Suprapubic skin (tissue), 4 donors: Measurements from ENCODE around the gene SLF2. TPM values are rescaled to one million over a fixed set of nuclear protein-coding genes. Genes with fewer than 3 reads are reported as not detected.

Experiments used
- DNase-seq, 2 donors: peaks; one replicate each; pipeline ENCODE4 v3.0.0-alpha.2; 2019; ENCODE audit warnings: low spot score in 2 of 2
- H3K27ac ChIP-seq: fragments of 200-600 bp; sonication (generic); one replicate; pipeline ENCODE4 v1.5.1; 2019
- H3K27me3 ChIP-seq: fragments of 200-600 bp; sonication (generic); one replicate; pipeline ENCODE4 v1.5.1; 2019
- H3K36me3 ChIP-seq: fragments of 200-600 bp; sonication (generic); one replicate; pipeline ENCODE4 v1.5.1; 2019
- H3K4me1 ChIP-seq: fragments of 200-600 bp; sonication (generic); one replicate; pipeline ENCODE4 v1.5.1; 2019
- H3K4me3 ChIP-seq: fragments of 200-600 bp; sonication (generic); one replicate; pipeline ENCODE4 v1.5.1; 2019; ENCODE audit warnings: mild to moderate bottlenecking
- H3K9me3 ChIP-seq: fragments of 200-600 bp; sonication (generic); one replicate; pipeline ENCODE4 v1.5.1; 2019
- CTCF ChIP-seq, 2 donors: fragments of 200-600 bp in 1 of 2; fragments of 450-650 bp in 1 of 2; sonication (generic) in 1 of 2; IDR thresholded peaks; one replicate each; pipeline ENCODE4 v1.5.1; 2016 to 2019; ENCODE audit warnings: antibody characterized with exemption in 2 of 2, mild to moderate bottlenecking in 1 of 2, moderate library complexity in 1 of 2
- EP300 ChIP-seq: sonication (generic); formaldehyde crosslinking; IDR thresholded peaks from one replicate; pipeline ENCODE4 v1.6.1; 2017; ENCODE audit warnings: antibody characterized with exemption
- POLR2A ChIP-seq, 2 donors: fragments of 450-650 bp; IDR thresholded peaks; one replicate each; pipeline ENCODE4 v1.6.1; 2017; ENCODE audit warnings: antibody characterized with exemption in 2 of 2, mild to moderate bottlenecking in 2 of 2, moderate library complexity in 2 of 2
- WGBS: methylation state at CpG from one replicate; pipeline ENCODE4 v1.1.5; 2018; 5-methylcytosine and 5-hydroxymethylcytosine counted together
- total RNA-seq, 4 donors: library from RNA; depleted of rRNA; stranded (reverse); fragments of >200 nt; gene quantifications; one replicate each; pipeline ENCODE4 v1.1.0, GENCODE V29; 2016

The SLF2 gene
- total RNA-seq, 4 donors from 2014 or later, result 11.6 to 41.4 (median 15.6) TPM

- DNase-seq, result no peak
- TF ChIP-seq POLR2A (IDR thresholded peaks at IDR 0.05), result no peak
- no peak for TF ChIP-seq EP300
- H3K27ac ChIP-seq, result no peak overlapping the region
Observed at GRCh38 chr10:101013365-101013825, 100.6 kb downstream of the SLF2 start.

GRCh38 chr10:101014230-101014884, 101.6 kb downstream of the SLF2 start:
- peak; percentile 88 to 91 for TF ChIP-seq CTCF (IDR thresholded peaks at IDR 0.05)
- no peak for TF ChIP-seq EP300
- WGBS, result 24% methylated on average over 7 of the region's 11 CpGs
- Histone ChIP-seq H3K27ac (no peak overlapping the region), H3K4me1 (peaks cover 32% of the 10 kb centered on the region), H3K27me3 (peaks cover 10% of the 10 kb centered on the region), H3K9me3 (no peaks in the 10 kb centered on the region), H3K36me3 (no peaks in the 10 kb centered on the region), H3K4me3 (no peak overlapping the region)
- DNase-seq, result peak; percentile 89 to 90

More at GRCh38 chr10:101013365-101013825, 100.6 kb downstream of the SLF2 start:
- WGBS, result 28% methylated on average over 9 of the region's 9 CpGs
- Histone ChIP-seq H3K4me3 (no peak overlapping the region), H3K36me3 (no peaks in the 10 kb centered on the region), H3K27me3 (peaks cover 6% of the 10 kb centered on the region), H3K9me3 (no peaks in the 10 kb centered on the region), H3K4me1 (peaks cover 29% of the 10 kb centered on the region)

Other genes starting within 250 kb of the SLF2 start
- not detected for gene PAX2, start 167.4 kb upstream of the SLF2 start, total RNA-seq
- gene SEMA4G, start 56.5 kb downstream of the SLF2 start, total RNA-seq, result 10 to 100 TPM; 19.2 to 36.3 (median 30.1) TPM
- 10 to 100 TPM; 54.2 to 89.1 (median 62.7) TPM for gene MRPL43, start 74.5 kb downstream of the SLF2 start, total RNA-seq
- gene TWNK, start 74.6 kb downstream of the SLF2 start, total RNA-seq, result 1 to 10 TPM; 7.6 to 9.0 (median 8.1) TPM
- gene LZTS2, start 86.8 kb downstream of the SLF2 start, total RNA-seq, result 10 to 100 TPM; 51.9 to 88.8 (median 61.2) TPM
- 1 to 10 TPM; 1.2 to 6.0 (median 1.8) TPM for gene PDZD7, start 118.2 kb downstream of the SLF2 start, total RNA-seq
- 100 to 1,000 TPM in 1 of 4 donors, 10 to 100 TPM in 3; 57.6 to 296 (median 74.3) TPM for gene SFXN3, start 118.3 kb downstream of the SLF2 start, total RNA-seq
- gene KAZALD1, start 149.0 kb downstream of the SLF2 start, total RNA-seq, result 1 to 10 TPM; 1.6 to 4.2 (median 2.5) TPM
- not detected for gene TLX1, start 218.3 kb downstream of the SLF2 start, total RNA-seq